ENCODE results near the gene CPE. TPM values are rescaled to one million over a fixed set of nuclear protein-coding genes. Genes with fewer than 3 reads are reported as not detected.

CPE gene
- total RNA-seq, 1 experiment from 2014 or later = 0.92 TPM

DNA sequence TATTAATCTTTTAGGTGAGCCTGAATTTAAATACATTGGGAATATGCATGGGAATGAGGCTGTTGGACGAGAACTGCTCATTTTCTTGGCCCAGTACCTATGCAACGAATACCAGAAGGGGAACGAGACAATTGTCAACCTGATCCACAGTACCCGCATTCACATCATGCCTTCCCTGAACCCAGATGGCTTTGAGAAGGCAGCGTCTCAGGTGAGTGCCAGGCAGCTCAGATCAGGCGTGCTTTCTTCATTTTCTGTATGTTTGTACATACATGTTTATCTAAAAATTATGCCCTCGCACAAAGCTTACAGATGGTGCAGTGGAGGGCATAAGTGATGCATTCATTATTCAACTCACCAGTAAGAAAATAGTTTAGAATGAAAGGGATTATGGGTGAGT lies 85.6 kb downstream of the CPE start:
- H3K27me3 ChIP-seq (ENCODE audit: control insufficient read depth, insufficient read depth, low read length) = no peaks in the 10 kb centered on the region
- no peaks in the 10 kb centered on the region for H3K9me3 ChIP-seq (ENCODE audit: control insufficient read depth, insufficient read depth, low read depth, low read length)
- no peaks in the 10 kb centered on the region for H3K4me1 ChIP-seq (ENCODE audit: control insufficient read depth, insufficient read depth, low read length)
- in situ Hi-C loops (cut with HindIII; ENCODE audit: low pct_unique_long_range_greater_than_20kb, low sequenced_read_pairs) (no loop called here), intact Hi-C loops (cut with micrococcal nuclease; ENCODE audit: unreplicated experiment) (loop anchor here (2.0 kb wide), 1 partner anchor 108 kb away; no protein-coding TSS in a partner anchor)
- no peak for ATAC-seq
- ChIA-PET POLR2A (no interaction called here), CTCF (no interaction called here)
- TF ChIP-seq, protein P1, sequence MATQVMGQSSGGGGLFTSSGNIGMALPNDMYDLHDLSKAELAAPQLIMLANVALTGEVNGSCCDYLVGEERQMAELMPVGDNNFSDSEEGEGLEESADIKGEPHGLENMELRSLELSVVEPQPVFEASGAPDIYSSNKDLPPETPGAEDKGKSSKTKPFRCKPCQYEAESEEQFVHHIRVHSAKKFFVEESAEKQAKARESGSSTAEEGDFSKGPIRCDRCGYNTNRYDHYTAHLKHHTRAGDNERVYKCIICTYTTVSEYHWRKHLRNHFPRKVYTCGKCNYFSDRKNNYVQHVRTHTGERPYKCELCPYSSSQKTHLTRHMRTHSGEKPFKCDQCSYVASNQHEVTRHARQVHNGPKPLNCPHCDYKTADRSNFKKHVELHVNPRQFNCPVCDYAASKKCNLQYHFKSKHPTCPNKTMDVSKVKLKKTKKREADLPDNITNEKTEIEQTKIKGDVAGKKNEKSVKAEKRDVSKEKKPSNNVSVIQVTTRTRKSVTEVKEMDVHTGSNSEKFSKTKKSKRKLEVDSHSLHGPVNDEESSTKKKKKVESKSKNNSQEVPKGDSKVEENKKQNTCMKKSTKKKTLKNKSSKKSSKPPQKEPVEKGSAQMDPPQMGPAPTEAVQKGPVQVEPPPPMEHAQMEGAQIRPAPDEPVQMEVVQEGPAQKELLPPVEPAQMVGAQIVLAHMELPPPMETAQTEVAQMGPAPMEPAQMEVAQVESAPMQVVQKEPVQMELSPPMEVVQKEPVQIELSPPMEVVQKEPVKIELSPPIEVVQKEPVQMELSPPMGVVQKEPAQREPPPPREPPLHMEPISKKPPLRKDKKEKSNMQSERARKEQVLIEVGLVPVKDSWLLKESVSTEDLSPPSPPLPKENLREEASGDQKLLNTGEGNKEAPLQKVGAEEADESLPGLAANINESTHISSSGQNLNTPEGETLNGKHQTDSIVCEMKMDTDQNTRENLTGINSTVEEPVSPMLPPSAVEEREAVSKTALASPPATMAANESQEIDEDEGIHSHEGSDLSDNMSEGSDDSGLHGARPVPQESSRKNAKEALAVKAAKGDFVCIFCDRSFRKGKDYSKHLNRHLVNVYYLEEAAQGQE (IDR thresholded peaks at IDR 0.05; ENCODE audit: insufficient read depth in 1 of 2, low read depth in 2 of 2, low read length in 1 of 2) = no peak
- no peak for TF ChIP-seq SIN3A (IDR thresholded peaks at IDR 0.05; ENCODE audit: borderline replicate concordance, insufficient read depth, low read depth, low read length)
- no peak for TF ChIP-seq TCF7L2 (IDR thresholded peaks at IDR 0.05; ENCODE audit: low read depth, low read length)
- TF ChIP-seq POLR2AphosphoS5 (IDR thresholded peaks at IDR 0.05; ENCODE audit: low read depth, low read length) = no peak
- TF ChIP-seq, protein P2, sequence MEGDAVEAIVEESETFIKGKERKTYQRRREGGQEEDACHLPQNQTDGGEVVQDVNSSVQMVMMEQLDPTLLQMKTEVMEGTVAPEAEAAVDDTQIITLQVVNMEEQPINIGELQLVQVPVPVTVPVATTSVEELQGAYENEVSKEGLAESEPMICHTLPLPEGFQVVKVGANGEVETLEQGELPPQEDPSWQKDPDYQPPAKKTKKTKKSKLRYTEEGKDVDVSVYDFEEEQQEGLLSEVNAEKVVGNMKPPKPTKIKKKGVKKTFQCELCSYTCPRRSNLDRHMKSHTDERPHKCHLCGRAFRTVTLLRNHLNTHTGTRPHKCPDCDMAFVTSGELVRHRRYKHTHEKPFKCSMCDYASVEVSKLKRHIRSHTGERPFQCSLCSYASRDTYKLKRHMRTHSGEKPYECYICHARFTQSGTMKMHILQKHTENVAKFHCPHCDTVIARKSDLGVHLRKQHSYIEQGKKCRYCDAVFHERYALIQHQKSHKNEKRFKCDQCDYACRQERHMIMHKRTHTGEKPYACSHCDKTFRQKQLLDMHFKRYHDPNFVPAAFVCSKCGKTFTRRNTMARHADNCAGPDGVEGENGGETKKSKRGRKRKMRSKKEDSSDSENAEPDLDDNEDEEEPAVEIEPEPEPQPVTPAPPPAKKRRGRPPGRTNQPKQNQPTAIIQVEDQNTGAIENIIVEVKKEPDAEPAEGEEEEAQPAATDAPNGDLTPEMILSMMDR (IDR thresholded peaks at IDR 0.05) = no peak
- no peak overlapping the region for H3K27ac ChIP-seq (ENCODE audit: low read length)
- H3K36me3 ChIP-seq (ENCODE audit: control insufficient read depth, insufficient read depth, low read length) = no peaks in the 10 kb centered on the region
- no TSS peak for BruUV-seq (replicated peaks)
- H3K4me3 ChIP-seq (ENCODE audit: low read depth in 2 of 2, low read length in 2 of 2) = no peak overlapping the region
- no peak for DNase-seq (ENCODE audit: low read depth, low spot score)

DNA sequence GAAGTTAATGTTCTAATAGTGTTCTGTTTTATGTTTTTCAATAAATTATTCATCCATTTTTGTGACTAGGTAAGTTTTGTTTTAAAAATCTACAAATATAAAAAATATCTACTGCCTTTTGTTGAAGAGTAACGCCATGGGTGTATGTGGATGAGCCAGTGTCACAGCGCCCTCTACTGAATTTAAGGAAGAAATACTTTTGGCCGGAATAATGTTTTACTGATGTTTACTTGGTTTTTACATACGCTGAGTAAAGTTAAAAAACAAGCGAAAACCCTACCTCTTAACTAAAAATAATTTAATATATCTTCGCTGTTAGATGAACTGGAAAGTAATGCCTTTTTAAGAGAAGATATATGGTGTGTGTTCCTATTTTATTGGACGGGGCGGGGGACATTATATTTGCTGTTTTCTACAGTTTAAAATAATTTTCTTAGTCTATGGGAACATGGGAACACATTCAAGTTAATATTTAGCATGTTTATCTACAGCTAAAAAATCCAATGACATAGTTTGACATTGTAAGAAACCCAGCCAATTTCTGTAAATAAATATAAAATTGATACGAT lies 86.1 kb downstream of the CPE start:
- Histone ChIP-seq H3K9me3 (ENCODE audit: control insufficient read depth, insufficient read depth, low read depth, low read length) (no peaks in the 10 kb centered on the region), H3K4me3 (ENCODE audit: low read depth in 2 of 2, low read length in 2 of 2) (no peak overlapping the region), H3K27ac (ENCODE audit: low read length) (no peak overlapping the region), H3K4me1 (ENCODE audit: control insufficient read depth, insufficient read depth, low read length) (no peaks in the 10 kb centered on the region), H3K27me3 (ENCODE audit: control insufficient read depth, insufficient read depth, low read length) (no peaks in the 10 kb centered on the region), H3K36me3 (ENCODE audit: control insufficient read depth, insufficient read depth, low read length) (no peaks in the 10 kb centered on the region)
- DNase-seq (ENCODE audit: low read depth, low spot score) (no peak), ATAC-seq (peak; percentile 71; the same call in 1 of the 2 replicates)
- BruUV-seq (replicated peaks) = no TSS peak
- intact Hi-C loops (cut with micrococcal nuclease; ENCODE audit: unreplicated experiment) (loop anchor here (1.0 to 2.0 kb wide), 2 partner anchors 108 to 334 kb away; no protein-coding TSS in a partner anchor), in situ Hi-C loops (cut with HindIII; ENCODE audit: low pct_unique_long_range_greater_than_20kb, low sequenced_read_pairs) (no loop called here)
- ChIA-PET CTCF (interaction anchor here (0.6 kb wide), 1 partner anchor 333 kb away, joined by 4 read pairs; no protein-coding TSS in a partner anchor), POLR2A (no interaction called here)
- TF ChIP-seq POLR2AphosphoS5 (IDR thresholded peaks at IDR 0.05; ENCODE audit: low read depth, low read length) = no peak
- TF ChIP-seq, protein P2 (IDR thresholded peaks at IDR 0.05) = peak; percentile 67; the same call in 1 of the 2 replicates

Data from Panc1 (cell line).